Measurements from ENCODE around the gene DOLPP1. TPM values are rescaled to one million over a fixed set of nuclear protein-coding genes. Genes with fewer than 3 reads are reported as not detected.

DOLPP1 gene
- total and polyA plus RNA-seq, 10 donors: 4.8 to 10.1 (median 8.4) TPM

DNA sequence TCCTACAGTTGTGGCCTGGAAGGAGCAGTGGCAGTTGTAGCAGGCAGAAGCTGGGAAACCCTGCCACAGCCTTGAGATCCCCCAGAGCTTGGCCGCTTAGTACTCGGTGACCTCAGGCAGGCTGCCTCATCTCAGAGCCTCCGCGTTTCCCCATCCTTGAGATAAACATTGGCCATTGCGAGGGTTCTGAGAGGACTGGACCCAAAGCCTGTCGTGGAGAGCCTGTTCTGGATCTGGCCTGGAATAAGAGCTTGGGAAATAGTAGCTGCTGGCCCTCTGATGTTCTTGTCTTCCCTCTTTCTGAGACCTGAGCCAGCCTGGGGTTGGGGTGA lies 43.2 kb upstream of the DOLPP1 start:
- no peaks in the 10 kb centered on the region for H3K27me3 ChIP-seq (replicated peaks in 1 of 7)
- H3K27ac ChIP-seq: peak overlapping the region in 4 of 8 donors; percentile 26 to 91 (median 29)
- DNase-seq: no peak
- WGBS, 5 donors: 60 to 71% (median 66%) methylated on average over 6 of the region's 6 CpGs
- no peaks in the 10 kb centered on the region for H3K9me3 ChIP-seq
- H3K4me1 ChIP-seq: peaks cover 18 to 47% (median 29%) of the 10 kb centered on the region in 6 donors
- H3K36me3 ChIP-seq: peaks cover 4 to 30% (median 19%) of the 10 kb centered on the region in 6 donors
- H3K4me3 ChIP-seq: peak overlapping the region in 6 of 8 donors; percentile 77 to 98 (median 92)
- TF ChIP-seq POLR2AphosphoS5 (IDR thresholded peaks at IDR 0.05) (no peak), POLR2A (IDR thresholded peaks at IDR 0.05) (no peak)
- TF ChIP-seq, protein P1, sequence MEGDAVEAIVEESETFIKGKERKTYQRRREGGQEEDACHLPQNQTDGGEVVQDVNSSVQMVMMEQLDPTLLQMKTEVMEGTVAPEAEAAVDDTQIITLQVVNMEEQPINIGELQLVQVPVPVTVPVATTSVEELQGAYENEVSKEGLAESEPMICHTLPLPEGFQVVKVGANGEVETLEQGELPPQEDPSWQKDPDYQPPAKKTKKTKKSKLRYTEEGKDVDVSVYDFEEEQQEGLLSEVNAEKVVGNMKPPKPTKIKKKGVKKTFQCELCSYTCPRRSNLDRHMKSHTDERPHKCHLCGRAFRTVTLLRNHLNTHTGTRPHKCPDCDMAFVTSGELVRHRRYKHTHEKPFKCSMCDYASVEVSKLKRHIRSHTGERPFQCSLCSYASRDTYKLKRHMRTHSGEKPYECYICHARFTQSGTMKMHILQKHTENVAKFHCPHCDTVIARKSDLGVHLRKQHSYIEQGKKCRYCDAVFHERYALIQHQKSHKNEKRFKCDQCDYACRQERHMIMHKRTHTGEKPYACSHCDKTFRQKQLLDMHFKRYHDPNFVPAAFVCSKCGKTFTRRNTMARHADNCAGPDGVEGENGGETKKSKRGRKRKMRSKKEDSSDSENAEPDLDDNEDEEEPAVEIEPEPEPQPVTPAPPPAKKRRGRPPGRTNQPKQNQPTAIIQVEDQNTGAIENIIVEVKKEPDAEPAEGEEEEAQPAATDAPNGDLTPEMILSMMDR (IDR thresholded peaks at IDR 0.05 in 8 of 11, conservative IDR thresholded peaks at IDR 0.05 in 3 of 11): no peak
- intact Hi-C loops (cut with DNase I; ENCODE audit: low total_unique reads): no loop called here

DNA sequence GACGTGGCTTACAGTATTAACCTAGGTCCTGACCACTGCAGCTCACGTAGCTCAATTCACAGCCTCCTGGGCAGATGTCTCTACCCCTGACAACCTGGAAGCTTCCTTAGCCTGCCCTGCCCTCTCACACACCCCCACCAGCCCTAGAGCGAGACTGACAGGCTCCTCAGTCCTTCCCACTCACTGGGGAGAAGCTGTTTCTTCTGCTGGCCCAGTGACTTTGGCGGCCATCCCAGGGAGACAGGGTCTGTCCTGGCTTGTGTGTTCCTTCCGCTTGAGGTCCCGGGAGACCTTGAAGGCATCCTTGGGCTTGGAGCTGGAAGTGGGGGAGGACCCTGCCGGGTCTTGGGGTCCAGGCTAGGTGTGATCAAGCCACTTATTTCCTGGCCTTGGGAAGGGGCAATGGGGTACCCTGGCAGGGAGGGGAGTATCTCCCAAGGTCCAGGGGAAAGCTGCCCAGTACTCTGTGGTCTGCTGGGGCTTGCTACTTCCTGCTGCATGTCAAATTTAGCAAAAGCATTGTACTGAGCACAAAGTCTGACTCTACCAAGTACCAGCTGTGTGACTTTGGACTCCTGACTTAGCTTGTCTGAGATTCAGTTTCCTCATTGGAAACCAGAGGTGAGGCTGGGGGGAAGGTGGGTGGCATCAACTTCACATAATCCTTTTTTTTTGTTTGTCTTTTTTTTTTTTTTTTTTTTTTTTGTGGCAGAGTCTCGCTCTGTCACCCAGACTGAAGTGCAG lies 42.6 kb upstream of the DOLPP1 start:
- Histone ChIP-seq H3K27ac (peak overlapping the region in 4 of 8 donors; percentile 26 to 91 (median 29)), H3K4me3 (peak overlapping the region in 4 of 8 donors; percentile 77 to 94 (median 89)), H3K4me1 (peaks cover 18 to 47% (median 29%) of the 10 kb centered on the region in 6 donors), H3K27me3 (replicated peaks in 1 of 7) (no peaks in the 10 kb centered on the region), H3K9me3 (no peaks in the 10 kb centered on the region), H3K36me3 (peaks cover 4 to 36% (median 25%) of the 10 kb centered on the region in 6 donors)
- intact Hi-C loops (cut with DNase I; ENCODE audit: low total_unique reads): no loop called here
- DNase-seq: no peak
- WGBS, 5 donors: 68 to 79% (median 75%) methylated on average over 7 to 8 of the region's 8 CpGs
- TF ChIP-seq, protein P1 (IDR thresholded peaks at IDR 0.05 in 8 of 11, conservative IDR thresholded peaks at IDR 0.05 in 3 of 11): no peak
- TF ChIP-seq POLR2AphosphoS5 (IDR thresholded peaks at IDR 0.05): no peak
- no peak for TF ChIP-seq POLR2A (IDR thresholded peaks at IDR 0.05)

DNA sequence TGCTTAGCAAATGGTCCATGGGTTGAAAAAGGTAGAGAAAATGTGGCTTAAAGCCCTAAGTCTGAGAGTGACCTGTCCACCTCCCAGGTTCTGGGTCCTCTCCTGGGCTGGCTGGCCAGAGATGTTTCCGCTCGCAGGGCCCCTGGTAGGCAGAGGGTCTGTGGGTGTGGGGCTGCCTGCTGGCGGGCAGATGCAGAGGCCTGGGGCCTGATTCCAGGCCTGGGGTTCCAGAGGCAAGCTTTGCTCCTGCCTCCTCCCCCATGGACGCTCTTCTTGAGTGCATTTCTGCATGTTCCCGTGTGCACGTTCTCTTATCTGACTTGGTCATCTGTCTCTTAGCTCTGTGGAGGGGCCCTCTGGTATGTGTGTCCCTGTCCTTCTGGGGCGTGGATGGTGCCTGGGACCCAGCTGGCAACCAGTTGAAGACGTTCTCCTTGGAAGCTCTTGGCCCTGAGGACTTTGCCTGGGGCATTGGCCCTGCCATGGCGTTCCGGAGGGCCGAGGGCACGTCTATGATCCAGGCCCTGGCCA lies 40.7 kb upstream of the DOLPP1 start:
- H3K36me3 ChIP-seq: peaks cover 4 to 55% (median 40%) of the 10 kb centered on the region in 6 donors
- 94 to 97% (median 96%) methylated on average over 6 to 12 of the region's 12 CpGs for WGBS, 5 donors

More for the DNA sequence above, 40.7 kb upstream of the DOLPP1 start:
- DNase-seq: no peak
- no peaks in the 10 kb centered on the region for H3K9me3 ChIP-seq
- H3K27ac ChIP-seq: no peak overlapping the region
- H3K4me1 ChIP-seq: peaks cover 18 to 47% (median 29%) of the 10 kb centered on the region in 6 donors
- H3K27me3 ChIP-seq (replicated peaks in 1 of 7): no peaks in the 10 kb centered on the region
- H3K4me3 ChIP-seq: no peak overlapping the region
- TF ChIP-seq POLR2A (IDR thresholded peaks at IDR 0.05): no peak
- TF ChIP-seq POLR2AphosphoS5 (IDR thresholded peaks at IDR 0.05): no peak
- TF ChIP-seq, protein P1 (IDR thresholded peaks at IDR 0.05 in 8 of 11, conservative IDR thresholded peaks at IDR 0.05 in 3 of 11): no peak
- intact Hi-C loops (cut with DNase I; ENCODE audit: low total_unique reads): no loop called here
